KMS-11 (cell line): ENCODE data around the gene FGFR4.

Source experiments
- H2AFZ ChIP-seq: fragments of 200-600 bp; sonication (generic); 2 replicates; pipeline ENCODE4 v1.6.1; 2016; ENCODE audit warnings: antibody characterized with exemption, mixed run types, low read depth
- H3K27ac ChIP-seq: fragments of 200-600 bp; sonication (generic); 2 replicates; pipeline ENCODE4 v1.6.1; 2016; ENCODE audit warnings: mild to moderate bottlenecking, mixed run types
- H3K27me3 ChIP-seq: fragments of 200-600 bp; sonication (generic); 2 replicates; pipeline ENCODE4 v1.6.1; 2017; ENCODE audit warnings: mild to moderate bottlenecking, low read depth, mixed run types, moderate library complexity; ENCODE audit not compliant: insufficient read depth
- H3K36me3 ChIP-seq: fragments of 200-600 bp; sonication (generic); 2 replicates; pipeline ENCODE4 v1.6.1; 2017; ENCODE audit warnings: mild to moderate bottlenecking, mixed run types; ENCODE audit not compliant: insufficient read depth
- H3K4me1 ChIP-seq: fragments of 200-600 bp; sonication (generic); 2 replicates; pipeline ENCODE4 v1.6.1; 2016; ENCODE audit warnings: mild to moderate bottlenecking, low read depth, mixed run types; ENCODE audit not compliant: poor library complexity, severe bottlenecking
- H3K4me2 ChIP-seq: fragments of 200-600 bp; sonication (generic); 2 replicates; pipeline ENCODE4 v1.7.0; 2016; ENCODE audit warnings: mild to moderate bottlenecking, mixed run types
- H3K4me3 ChIP-seq: fragments of 200-600 bp; sonication (generic); IDR thresholded peaks from 2 replicates; pipeline ENCODE4 v1.6.1; 2017; ENCODE audit warnings: low read depth, low read length, mixed read lengths; ENCODE audit not compliant: insufficient read depth
- H3K79me2 ChIP-seq: fragments of 200-600 bp; sonication (generic); 2 replicates; pipeline ENCODE4 v1.6.1; 2016; ENCODE audit warnings: low read depth, mixed run types; ENCODE audit not compliant: insufficient read depth
- H3K9ac ChIP-seq: fragments of 200-600 bp; sonication (generic); 2 replicates; pipeline ENCODE4 v1.6.1; 2016; ENCODE audit warnings: mild to moderate bottlenecking, mixed run types
- H4K20me1 ChIP-seq: fragments of 200-600 bp; sonication (generic); 2 replicates; pipeline ENCODE4 v1.6.1; 2016; ENCODE audit warnings: mild to moderate bottlenecking, mixed run types; ENCODE audit not compliant: insufficient read depth
- TF ChIP-seq, protein P1 (sequence below): fragments of 200-600 bp; sonication (generic); conservative IDR thresholded peaks from 2 replicates; pipeline ENCODE4 v1.6.1; 2017; ENCODE audit warnings: low read depth, mild to moderate bottlenecking, antibody characterized with exemption, low read length, moderate library complexity, mixed read lengths

Gene FGFR4

DNA sequence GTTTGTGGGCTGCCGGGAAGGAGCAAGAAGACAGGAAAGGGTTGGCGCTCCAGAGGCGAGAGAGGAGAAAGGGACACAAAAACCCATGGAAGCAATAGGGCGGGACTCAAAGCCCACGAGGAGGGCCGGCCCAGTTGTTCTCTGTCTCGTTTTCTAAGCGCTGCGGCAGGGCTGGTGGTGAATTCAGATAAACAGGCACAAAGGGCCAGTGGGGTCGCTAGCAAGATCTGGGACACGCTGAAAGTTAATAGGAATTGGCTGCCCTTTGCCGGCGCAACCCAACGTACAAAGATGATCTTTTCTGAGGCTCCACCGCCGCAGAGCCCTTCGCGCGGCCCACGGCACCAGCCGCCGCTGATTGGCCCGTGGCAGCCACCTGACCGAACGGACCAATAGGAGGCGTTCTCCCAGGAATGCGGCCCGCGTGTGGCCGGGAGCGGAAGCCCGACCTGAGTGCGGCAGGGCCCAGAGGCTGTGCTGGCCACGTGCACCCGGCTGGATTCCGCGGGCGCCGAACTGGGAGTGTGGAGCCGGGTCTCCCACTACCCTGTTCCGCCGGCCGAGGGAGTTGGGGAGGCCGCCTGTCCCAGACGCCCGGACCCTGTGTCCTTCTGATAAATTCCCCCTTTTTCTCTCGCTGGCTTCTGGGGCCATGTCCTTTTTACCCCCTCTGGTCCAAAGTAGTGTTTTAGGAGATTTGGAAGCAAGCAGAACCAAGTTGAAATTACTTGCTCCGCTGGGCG lies 30.1 kb downstream of the FGFR4 start:
- TF ChIP-seq, protein P1, sequence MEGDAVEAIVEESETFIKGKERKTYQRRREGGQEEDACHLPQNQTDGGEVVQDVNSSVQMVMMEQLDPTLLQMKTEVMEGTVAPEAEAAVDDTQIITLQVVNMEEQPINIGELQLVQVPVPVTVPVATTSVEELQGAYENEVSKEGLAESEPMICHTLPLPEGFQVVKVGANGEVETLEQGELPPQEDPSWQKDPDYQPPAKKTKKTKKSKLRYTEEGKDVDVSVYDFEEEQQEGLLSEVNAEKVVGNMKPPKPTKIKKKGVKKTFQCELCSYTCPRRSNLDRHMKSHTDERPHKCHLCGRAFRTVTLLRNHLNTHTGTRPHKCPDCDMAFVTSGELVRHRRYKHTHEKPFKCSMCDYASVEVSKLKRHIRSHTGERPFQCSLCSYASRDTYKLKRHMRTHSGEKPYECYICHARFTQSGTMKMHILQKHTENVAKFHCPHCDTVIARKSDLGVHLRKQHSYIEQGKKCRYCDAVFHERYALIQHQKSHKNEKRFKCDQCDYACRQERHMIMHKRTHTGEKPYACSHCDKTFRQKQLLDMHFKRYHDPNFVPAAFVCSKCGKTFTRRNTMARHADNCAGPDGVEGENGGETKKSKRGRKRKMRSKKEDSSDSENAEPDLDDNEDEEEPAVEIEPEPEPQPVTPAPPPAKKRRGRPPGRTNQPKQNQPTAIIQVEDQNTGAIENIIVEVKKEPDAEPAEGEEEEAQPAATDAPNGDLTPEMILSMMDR, result no peak
- H3K36me3 ChIP-seq, result no peaks in the 10 kb centered on the region
- no peak overlapping the region for H3K4me3 ChIP-seq
- no peaks in the 10 kb centered on the region for H4K20me1 ChIP-seq
- H3K79me2 ChIP-seq, result no peaks in the 10 kb centered on the region
- no peak overlapping the region for H3K9ac ChIP-seq
- no peak overlapping the region for H2AFZ ChIP-seq
- H3K4me1 ChIP-seq, result peaks cover 8% of the 10 kb centered on the region
- H3K27me3 ChIP-seq, result no peaks in the 10 kb centered on the region
- no peak overlapping the region for H3K4me2 ChIP-seq
- no peak overlapping the region for H3K27ac ChIP-seq

DNA sequence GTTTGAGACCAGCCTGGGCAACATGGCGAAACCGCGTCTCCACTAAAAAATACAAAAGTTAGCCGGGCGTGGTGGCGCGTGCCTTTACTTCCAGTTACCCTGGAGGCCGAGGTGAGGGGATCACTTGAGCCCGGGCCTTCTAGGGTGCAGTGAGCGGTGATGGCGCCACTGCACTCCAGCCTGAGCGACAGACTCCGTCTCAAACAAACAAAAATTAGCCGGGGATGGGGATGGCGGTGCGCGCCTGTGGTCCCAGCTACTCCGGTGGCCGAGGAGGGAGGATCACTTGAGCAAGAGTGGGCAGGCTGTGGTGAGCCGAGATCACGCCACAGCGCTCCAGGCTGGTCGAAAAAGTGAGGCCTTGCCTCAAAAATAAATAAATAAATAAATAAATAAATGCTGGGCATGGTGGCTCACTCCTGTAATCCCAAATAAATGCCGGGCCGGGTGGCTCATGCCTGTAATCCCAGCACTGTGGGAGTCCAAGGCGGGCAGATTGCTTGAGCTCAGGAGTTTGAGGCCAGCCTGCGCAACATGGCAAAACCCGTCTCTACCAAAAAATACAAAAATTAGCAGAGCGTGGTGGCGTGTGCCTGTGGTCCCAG lies 30.8 kb downstream of the FGFR4 start:
- Histone ChIP-seq H4K20me1 (no peaks in the 10 kb centered on the region), H3K27ac (no peak overlapping the region), H3K27me3 (no peaks in the 10 kb centered on the region), H3K4me1 (peaks cover 8% of the 10 kb centered on the region), H3K36me3 (no peaks in the 10 kb centered on the region), H3K4me2 (no peak overlapping the region), H2AFZ (no peak overlapping the region), H3K9ac (no peak overlapping the region), H3K79me2 (no peaks in the 10 kb centered on the region), H3K4me3 (no peak overlapping the region)
- TF ChIP-seq, protein P1, result no peak

DNA sequence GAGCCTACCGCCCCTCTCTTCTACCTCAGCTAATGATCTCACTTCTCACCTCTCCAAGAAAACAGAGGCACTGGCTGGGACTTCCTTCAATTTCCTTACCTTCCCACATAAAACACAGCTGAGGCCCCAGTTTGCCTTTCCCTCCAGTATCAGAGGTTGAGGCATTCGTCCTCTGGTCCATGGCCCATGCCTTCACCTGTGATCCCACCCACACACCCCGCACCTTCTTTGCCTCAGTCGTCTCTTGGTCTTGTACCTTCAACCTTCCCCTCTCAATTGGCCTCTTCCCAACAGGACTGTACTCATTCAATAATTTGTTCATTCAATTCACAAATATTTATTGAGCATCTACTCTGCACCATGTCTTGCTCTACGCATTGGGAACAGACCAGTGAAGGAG lies 35.9 kb downstream of the FGFR4 start:
- Histone ChIP-seq H3K4me2 (no peak overlapping the region), H3K36me3 (no peaks in the 10 kb centered on the region), H3K27ac (no peak overlapping the region), H4K20me1 (no peaks in the 10 kb centered on the region), H3K4me3 (no peak overlapping the region), H2AFZ (no peak overlapping the region), H3K9ac (no peak overlapping the region), H3K79me2 (no peaks in the 10 kb centered on the region), H3K27me3 (no peaks in the 10 kb centered on the region), H3K4me1 (no peaks in the 10 kb centered on the region)
- TF ChIP-seq, protein P1, result no peak

DNA sequence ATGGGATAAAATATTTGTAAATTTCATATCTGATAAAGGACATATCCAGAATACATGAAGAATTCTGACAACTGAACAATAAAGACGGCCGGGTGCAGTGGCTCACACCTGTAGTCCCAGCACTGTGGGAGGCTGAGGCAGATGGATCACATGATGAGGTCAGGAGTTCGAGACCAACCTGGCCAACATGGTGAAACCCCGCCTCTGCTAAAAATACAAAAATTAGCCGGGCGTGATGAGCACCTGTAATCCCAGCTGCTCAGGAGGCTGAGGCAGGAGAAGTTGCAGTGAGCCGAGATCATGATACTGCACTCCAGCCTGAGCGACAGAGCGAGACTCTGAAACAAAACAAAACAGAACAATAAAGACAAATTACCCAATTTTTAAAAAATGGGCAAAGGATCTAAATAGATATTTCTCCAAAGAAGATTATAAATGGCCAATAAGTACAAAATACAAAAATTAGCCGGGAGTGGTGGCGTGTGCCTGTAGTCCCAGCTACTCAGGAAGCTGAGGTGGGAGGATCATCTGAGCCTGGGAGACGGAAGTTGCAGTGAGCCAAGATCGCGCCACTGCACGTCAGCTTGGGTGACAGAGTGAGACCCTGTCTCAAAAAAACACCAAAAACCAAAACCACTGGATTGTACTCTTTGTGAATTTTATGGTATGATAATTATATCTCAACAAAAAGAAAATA lies 37.2 kb downstream of the FGFR4 start:
- Histone ChIP-seq H3K27ac (no peak overlapping the region), H3K79me2 (no peaks in the 10 kb centered on the region), H2AFZ (no peak overlapping the region), H3K4me1 (no peaks in the 10 kb centered on the region), H3K4me2 (no peak overlapping the region), H4K20me1 (no peaks in the 10 kb centered on the region), H3K36me3 (no peaks in the 10 kb centered on the region), H3K27me3 (no peaks in the 10 kb centered on the region), H3K4me3 (no peak overlapping the region), H3K9ac (no peak overlapping the region)
- TF ChIP-seq, protein P1, result no peak
